Activated T-cell treated with anti-CD3 and anti-CD28 coated beads, Interleukin-2, amount 50 U/mL, for 72 hours (primary cell): Measurements from ENCODE around the gene PTPRD. TPM values are rescaled to one million over a fixed set of nuclear protein-coding genes. Genes with fewer than 3 reads are reported as not detected.
"Not testable (repeated sequence)": the region's sequence is repeated elsewhere in the genome, so short reads cannot be mapped to it uniquely, and the experiment has no call there.

Source experiments
- ATAC-seq, 2 donors: fragments of 150-1000 bp; cut with Tn5 transposase; replicated peaks in 1 of 2; 2 replicates each; pipeline ENCODE4 v1.10.0; 2021; ENCODE audit warnings: moderate library complexity in 2 of 2, mild to moderate bottlenecking in 1 of 2
- DNase-seq, 2 donors: peaks; one replicate each; pipeline ENCODE4 v3.0.0; 2021 to 2022; ENCODE audit warnings: mixed read lengths in 1 of 2
- H3K27ac Mint-ChIP-seq: one replicate; pipeline ENCODE4 v1.8.0; 2022; ENCODE audit warnings: mild to moderate bottlenecking, moderate library complexity, mixed read lengths
- H3K27me3 Mint-ChIP-seq: one replicate; pipeline ENCODE4 v1.8.0; 2022; ENCODE audit warnings: low read depth, mixed read lengths
- H3K36me3 Mint-ChIP-seq, 2 donors: one replicate each; pipeline ENCODE4 v1.8.0; 2022; ENCODE audit warnings: mixed read lengths in 2 of 2, mild to moderate bottlenecking in 1 of 2; ENCODE audit not compliant: insufficient read depth in 2 of 2
- H3K4me1 Mint-ChIP-seq: one replicate; pipeline ENCODE4 v1.8.0; 2022; ENCODE audit warnings: low read depth, mixed read lengths
- H3K4me3 Mint-ChIP-seq, 2 donors: one replicate each; pipeline ENCODE4 v1.8.0; 2022; ENCODE audit warnings: mild to moderate bottlenecking in 2 of 2, mixed read lengths in 2 of 2, moderate library complexity in 2 of 2
- H3K9me3 Mint-ChIP-seq, 2 donors: one replicate each; pipeline ENCODE4 v1.8.0; 2022; ENCODE audit warnings: mixed read lengths in 2 of 2
- total RNA-seq, 2 donors: library from RNA; stranded (reverse); gene quantifications; one replicate each; pipeline ENCODE4 v1.2.3, GENCODE V29; 2022

PTPRD gene
- total RNA-seq, 2 donors from 2014 or later, result 0.44 TPM; not detected in 1

GRCh38 chr9:10571699-10572098, 41.1 kb downstream of the PTPRD start:
- H3K27me3 Mint-ChIP-seq, result no peaks in the 10 kb centered on the region
- H3K4me1 Mint-ChIP-seq, result no peaks in the 10 kb centered on the region
- peaks cover 0 to 2% of the 10 kb centered on the region in 2 donors for H3K36me3 Mint-ChIP-seq
- no peak overlapping the region for H3K27ac Mint-ChIP-seq
- peaks cover 5 to 7% of the 10 kb centered on the region in 2 donors for H3K9me3 Mint-ChIP-seq
- DNase-seq (no peak), ATAC-seq (no peak)
- H3K4me3 Mint-ChIP-seq, result no peak overlapping the region

- Mint-ChIP-seq H3K4me3 (no peak overlapping the region), H3K27ac (no peak overlapping the region), H3K27me3 (no peaks in the 10 kb centered on the region), H3K4me1 (no peaks in the 10 kb centered on the region), H3K9me3 (peaks cover 2 to 15% of the 10 kb centered on the region in 2 donors), H3K36me3 (no peaks in the 10 kb centered on the region)
- ATAC-seq (no peak), DNase-seq (no peak)
These were observed 46.0 kb downstream of the PTPRD start for GRCh38 chr9:10566848-10567247.

GRCh38 chr9:10562581-10563343, 50.0 kb downstream of the PTPRD start:
- Mint-ChIP-seq H3K4me1 (no peaks in the 10 kb centered on the region), H3K27ac (no peak overlapping the region), H3K27me3 (no peaks in the 10 kb centered on the region), H3K4me3 (no peak overlapping the region), H3K36me3 (no peaks in the 10 kb centered on the region), H3K9me3 (peaks cover 2 to 17% of the 10 kb centered on the region in 2 donors)
- DNase-seq (no peak), ATAC-seq (no peak)

- no peaks in the 10 kb centered on the region for H3K4me1 Mint-ChIP-seq
- H3K4me3 Mint-ChIP-seq, result no peak overlapping the region
- H3K27ac Mint-ChIP-seq, result no peak overlapping the region
- DNase-seq (no peak), ATAC-seq (no peak)
- peaks cover 4 to 12% of the 10 kb centered on the region in 2 donors for H3K9me3 Mint-ChIP-seq
- no peaks in the 10 kb centered on the region for H3K27me3 Mint-ChIP-seq
- peaks cover 0 to 2% of the 10 kb centered on the region in 2 donors for H3K36me3 Mint-ChIP-seq
These were observed 64.5 kb downstream of the PTPRD start for GRCh38 chr9:10548348-10548747.

GRCh38 chr9:10538073-10538472, 74.7 kb downstream of the PTPRD start:
- no peak for DNase-seq
- no peaks in the 10 kb centered on the region for H3K36me3 Mint-ChIP-seq
- no peak for ATAC-seq
- H3K4me1 Mint-ChIP-seq, result no peaks in the 10 kb centered on the region
- no peaks in the 10 kb centered on the region for H3K27me3 Mint-ChIP-seq
- no peak overlapping the region for H3K27ac Mint-ChIP-seq
- H3K4me3 Mint-ChIP-seq, result no peak overlapping the region
- peaks cover 0 to 2% of the 10 kb centered on the region in 2 donors for H3K9me3 Mint-ChIP-seq

- no peak overlapping the region for H3K4me3 Mint-ChIP-seq
- no peaks in the 10 kb centered on the region for H3K27me3 Mint-ChIP-seq
- no peaks in the 10 kb centered on the region for H3K4me1 Mint-ChIP-seq
- H3K9me3 Mint-ChIP-seq, result peaks cover 0 to 3% of the 10 kb centered on the region in 2 donors
- ATAC-seq (no peak), DNase-seq (no peak)
- H3K27ac Mint-ChIP-seq, result no peak overlapping the region
- no peaks in the 10 kb centered on the region for H3K36me3 Mint-ChIP-seq
These were observed 78.0 kb downstream of the PTPRD start for GRCh38 chr9:10534850-10535249.

- peaks cover 0 to 1% of the 10 kb centered on the region in 2 donors for H3K36me3 Mint-ChIP-seq
- no peaks in the 10 kb centered on the region for H3K4me1 Mint-ChIP-seq
- no peak overlapping the region for H3K4me3 Mint-ChIP-seq
- no peak overlapping the region for H3K27ac Mint-ChIP-seq
- H3K27me3 Mint-ChIP-seq, result no peaks in the 10 kb centered on the region
- DNase-seq (no peak), ATAC-seq (no peak)
- H3K9me3 Mint-ChIP-seq, result peaks cover 0 to 7% of the 10 kb centered on the region in 2 donors
These were observed 86.8 kb downstream of the PTPRD start for GRCh38 chr9:10525972-10526371.

GRCh38 chr9:10523164-10523563, 89.6 kb downstream of the PTPRD start:
- Mint-ChIP-seq H3K27ac (no peak overlapping the region), H3K36me3 (peaks cover 0 to 3% of the 10 kb centered on the region in 2 donors), H3K4me3 (no peak overlapping the region), H3K27me3 (no peaks in the 10 kb centered on the region), H3K9me3 (peaks cover 0 to 10% of the 10 kb centered on the region in 2 donors), H3K4me1 (no peaks in the 10 kb centered on the region)
- no peak for ATAC-seq
- DNase-seq, result no peak

- Mint-ChIP-seq H3K9me3 (peaks cover 2 to 13% of the 10 kb centered on the region in 2 donors), H3K27me3 (no peaks in the 10 kb centered on the region), H3K27ac (no peak overlapping the region), H3K4me3 (no peak overlapping the region), H3K4me1 (no peaks in the 10 kb centered on the region), H3K36me3 (no peaks in the 10 kb centered on the region)
- DNase-seq (no peak), ATAC-seq (no peak)
These were observed 100.7 kb downstream of the PTPRD start for GRCh38 chr9:10512144-10512543.

GRCh38 chr9:10488937-10489336, 123.9 kb downstream of the PTPRD start:
- ATAC-seq, result no peak
- no peak for DNase-seq
- no peak overlapping the region for H3K27ac Mint-ChIP-seq
- H3K27me3 Mint-ChIP-seq, result no peaks in the 10 kb centered on the region
- peaks cover 1 to 2% of the 10 kb centered on the region in 2 donors for H3K36me3 Mint-ChIP-seq
- H3K4me1 Mint-ChIP-seq, result no peaks in the 10 kb centered on the region
- no peak overlapping the region for H3K4me3 Mint-ChIP-seq
- H3K9me3 Mint-ChIP-seq, result peaks cover 11 to 14% of the 10 kb centered on the region in 2 donors

- H3K27ac Mint-ChIP-seq, result no peak overlapping the region
- no peaks in the 10 kb centered on the region for H3K36me3 Mint-ChIP-seq
- ATAC-seq (no peak), DNase-seq (no peak)
- H3K4me3 Mint-ChIP-seq, result no peak overlapping the region
- H3K27me3 Mint-ChIP-seq, result no peaks in the 10 kb centered on the region
- H3K4me1 Mint-ChIP-seq, result no peaks in the 10 kb centered on the region
- H3K9me3 Mint-ChIP-seq, result peaks cover 8 to 13% of the 10 kb centered on the region in 2 donors
These were observed 133.6 kb downstream of the PTPRD start for GRCh38 chr9:10479172-10479571.

- H3K36me3 Mint-ChIP-seq, DNase-seq, H3K27ac Mint-ChIP-seq, H3K4me3 Mint-ChIP-seq, H3K27me3 Mint-ChIP-seq, ATAC-seq, H3K4me1 Mint-ChIP-seq: not testable (repeated sequence)
- H3K9me3 Mint-ChIP-seq, result peaks cover 13 to 14% of the 10 kb centered on the region in 2 donors
These were observed 163.6 kb downstream of the PTPRD start for GRCh38 chr9:10449201-10449617.

GRCh38 chr9:10447036-10447435, 165.8 kb downstream of the PTPRD start:
- no peak overlapping the region for H3K4me3 Mint-ChIP-seq
- H3K36me3 Mint-ChIP-seq, result peaks cover 1 to 2% of the 10 kb centered on the region in 2 donors
- H3K9me3 Mint-ChIP-seq, result peaks cover 11 to 12% of the 10 kb centered on the region in 2 donors
- H3K27me3 Mint-ChIP-seq, result no peaks in the 10 kb centered on the region
- DNase-seq (no peak), ATAC-seq (no peak)
- H3K4me1 Mint-ChIP-seq, result no peaks in the 10 kb centered on the region
- H3K27ac Mint-ChIP-seq, result no peak overlapping the region

- DNase-seq (no peak), ATAC-seq (no peak)
- Mint-ChIP-seq H3K36me3 (peaks cover 1 to 2% of the 10 kb centered on the region in 2 donors), H3K27ac (no peak overlapping the region), H3K4me1 (no peaks in the 10 kb centered on the region), H3K4me3 (no peak overlapping the region), H3K9me3 (peaks cover 11 to 16% of the 10 kb centered on the region in 2 donors), H3K27me3 (no peaks in the 10 kb centered on the region)
These were observed 169.0 kb downstream of the PTPRD start for GRCh38 chr9:10443868-10444204.
